GM23338 (cell line): Measurements from ENCODE around the gene AGRN. TPM values are rescaled to one million over a fixed set of nuclear protein-coding genes. Genes with fewer than 3 reads are reported as not detected.
A peak's percentile ranks its signal among the peaks of the same experiment; 100 is the strongest.

Source experiments
- ATAC-seq: fragments of 200-7000 bp; cut with Tn5 transposase; 3 replicates; pipeline ENCODE4 v1.9.1; 2020
- DNase-seq: peaks from one replicate; pipeline ENCODE4 v3.0.0-alpha.2; 2015; ENCODE audit warnings: low spot score
- H2AFZ ChIP-seq: fragments of 200-600 bp; sonication (generic); 2 replicates; pipeline ENCODE4 v1.8.0; 2016; ENCODE audit warnings: antibody characterized with exemption, mild to moderate bottlenecking, moderate library complexity
- H3F3A ChIP-seq: fragments of 200-600 bp; sonication (generic); replicated peaks from 2 replicates; pipeline ENCODE4 v1.8.0; 2017; ENCODE audit warnings: antibody characterized with exemption, mixed run types, low read depth
- H3K27ac ChIP-seq: fragments of 200-600 bp; sonication (generic); 2 replicates; pipeline ENCODE4 v1.6.1; 2016; ENCODE audit warnings: low read depth
- H3K27me3 ChIP-seq: fragments of 200-600 bp; sonication (generic); 2 replicates; pipeline ENCODE4 v1.8.0; 2016; ENCODE audit warnings: mild to moderate bottlenecking, mixed run types, moderate library complexity; ENCODE audit not compliant: insufficient read depth
- H3K36me3 ChIP-seq: fragments of 200-600 bp; sonication (generic); 2 replicates; pipeline ENCODE4 v1.8.0; 2016; ENCODE audit warnings: mild to moderate bottlenecking; ENCODE audit not compliant: insufficient read depth
- H3K4me1 ChIP-seq: fragments of 200-600 bp; sonication (generic); 2 replicates; pipeline ENCODE4 v1.8.0; 2016; ENCODE audit warnings: mild to moderate bottlenecking, moderate library complexity; ENCODE audit not compliant: insufficient read depth
- H3K4me2 ChIP-seq: fragments of 200-600 bp; sonication (generic); 2 replicates; pipeline ENCODE4 v1.7.1; 2017; ENCODE audit warnings: mixed run types
- H3K4me3 ChIP-seq: fragments of 200-600 bp; sonication (generic); 2 replicates; pipeline ENCODE4 v1.6.1; 2016; ENCODE audit warnings: mixed run types
- H3K79me2 ChIP-seq: fragments of 200-600 bp; sonication (generic); replicated peaks from 2 replicates; pipeline ENCODE4 v1.8.0; 2017; ENCODE audit warnings: mild to moderate bottlenecking; ENCODE audit not compliant: insufficient read depth
- H3K9me2 ChIP-seq: fragments of 200-600 bp; sonication (generic); 2 replicates; pipeline ENCODE4 v1.8.0; 2017; ENCODE audit not compliant: insufficient read depth
- H4K20me1 ChIP-seq: fragments of 200-600 bp; sonication (generic); replicated peaks from 2 replicates; pipeline ENCODE4 v1.8.0; 2017; ENCODE audit warnings: mild to moderate bottlenecking; ENCODE audit not compliant: insufficient read depth
- H3K27ac Mint-ChIP-seq: 2 replicates; pipeline ENCODE4 v1.8.0; 2020; ENCODE audit warnings: inconsistent platforms, mild to moderate bottlenecking, moderate library complexity, mixed read lengths
- H3K27me3 Mint-ChIP-seq: 3 replicates; pipeline ENCODE4 v1.8.0; 2022; ENCODE audit warnings: low read depth, mild to moderate bottlenecking, moderate library complexity, mixed read lengths, inconsistent platforms; ENCODE audit not compliant: insufficient read depth, poor library complexity
- H3K36me3 Mint-ChIP-seq: 3 replicates; pipeline ENCODE4 v1.8.0; 2021; ENCODE audit warnings: low read depth, mild to moderate bottlenecking, inconsistent platforms, moderate library complexity, mixed read lengths
- H3K4me1 Mint-ChIP-seq: 3 replicates; pipeline ENCODE4 v1.8.0; 2020; ENCODE audit warnings: mild to moderate bottlenecking, inconsistent platforms, mixed read lengths
- H3K4me3 Mint-ChIP-seq: 3 replicates; pipeline ENCODE4 v1.8.0; 2021; ENCODE audit warnings: moderate library complexity, mild to moderate bottlenecking, inconsistent platforms, mixed read lengths
- H3K9me3 Mint-ChIP-seq: 3 replicates; pipeline ENCODE4 v1.8.0; 2020; ENCODE audit warnings: moderate library complexity, mild to moderate bottlenecking, inconsistent platforms, mixed read lengths
- CREB1 ChIP-seq: fragments of 250-450 bp; sonication (Bioruptor Pico); IDR thresholded peaks from 2 replicates; pipeline ENCODE4 v1.5.0; 2020; ENCODE audit warnings: low read depth, mild to moderate bottlenecking, moderate library complexity
- CTCF ChIP-seq, 2 experiments: fragments of 200-600 bp in 1 of 2; sonication (generic) in 1 of 2; conservative IDR thresholded peaks; 2 replicates each; pipeline versions ENCODE4 v1.5.1 to v1.6.1; 2016 to 2017; ENCODE audit warnings: antibody characterized with exemption in 2 of 2, low read depth in 2 of 2, mild to moderate bottlenecking in 2 of 2, moderate library complexity in 1 of 2
- ETS1 ChIP-seq: IDR thresholded peaks from 2 replicates; pipeline ENCODE4 v1.6.1; 2016; ENCODE audit warnings: antibody characterized with exemption
- EZH2 ChIP-seq: fragments of 200-600 bp; sonication (generic); IDR thresholded peaks from one replicate; pipeline ENCODE4 v1.8.0; 2017; ENCODE audit warnings: antibody characterized with exemption, mild to moderate bottlenecking, low read depth; ENCODE audit not compliant: unreplicated experiment
- EZH2phosphoT487 ChIP-seq: fragments of 200-600 bp; sonication (generic); IDR thresholded peaks from one replicate; pipeline ENCODE4 v1.8.1; 2018; ENCODE audit warnings: antibody characterized with exemption; ENCODE audit not compliant: unreplicated experiment
- JUNB ChIP-seq: IDR thresholded peaks from one replicate; pipeline ENCODE4 v1.6.1; 2016; ENCODE audit warnings: antibody characterized with exemption; ENCODE audit not compliant: unreplicated experiment
- NANOG ChIP-seq: IDR thresholded peaks from 2 replicates; pipeline ENCODE4 v1.6.1; 2016; ENCODE audit warnings: antibody characterized with exemption, borderline replicate concordance
- POLR2AphosphoS5 ChIP-seq: IDR thresholded peaks from 2 replicates; pipeline ENCODE4 v1.6.1; 2016; ENCODE audit warnings: antibody characterized with exemption, low read depth
- REST ChIP-seq: IDR thresholded peaks from one replicate; pipeline ENCODE4 v1.6.1; 2018; ENCODE audit warnings: antibody characterized with exemption; ENCODE audit not compliant: unreplicated experiment
- ZNF114 ChIP-seq: fragments of 250-450 bp; sonication (Bioruptor Pico); IDR thresholded peaks from 2 replicates; pipeline ENCODE4 v1.5.0; 2020; ENCODE audit warnings: mild to moderate bottlenecking, moderate library complexity
- ZNF331 ChIP-seq: fragments of 250-450 bp; sonication (Bioruptor Pico); IDR thresholded peaks from 2 replicates; pipeline ENCODE4 v1.5.0; 2020; ENCODE audit warnings: low read depth, mild to moderate bottlenecking, moderate library complexity
- ZNF462 ChIP-seq: fragments of 250-450 bp; sonication (Bioruptor Pico); IDR thresholded peaks from 2 replicates; pipeline ENCODE4 v1.5.0; 2020; ENCODE audit warnings: mild to moderate bottlenecking, moderate library complexity
- polyA plus RNA-seq: library from polyadenylated mRNA; unstranded; fragments of >200 nt; fragmentation: Nextera tagmentation; extraction: Ambion mirVana; gene quantifications from 2 replicates; pipeline ENCODE4 v1.2.1, GENCODE V29; 2016
- total RNA-seq: library from RNA; depleted of rRNA; stranded (reverse); fragments of >200 nt; shearing (Covaris generic); gene quantifications from 2 replicates; pipeline ENCODE4 v1.2.3, GENCODE V29; 2014

AGRN gene
- total and polyA plus RNA-seq, 2 experiments from 2014 or later, result 12.3 to 185 TPM

GRCh38 chr1:1023700-1024099 is 3.8 kb downstream of the AGRN start:
- peak overlapping the region; percentile 14; the same call in 1 of the 3 replicates for H3K4me3 Mint-ChIP-seq
- H3K79me2 ChIP-seq, result 0 out of 2 replicates have a peak, but pooled peaks cover 5% of the 10 kb centered on the region
- peak; percentile 33 for DNase-seq

More at GRCh38 chr1:1023700-1024099, 3.8 kb downstream of the AGRN start:
- Histone ChIP-seq H3K9me2 (no peaks in the 10 kb centered on the region), H3K27me3 (no peaks in the 10 kb centered on the region; the same call in 1 of the 2 replicates), H4K20me1 (peaks cover 4% of the 10 kb centered on the region; the same call in 1 of the 2 replicates), H3K4me1 (peaks cover 47% of the 10 kb centered on the region), H3K27ac (no peak overlapping the region), H2AFZ (no peak overlapping the region), H3K4me3 (no peak overlapping the region), H3K4me2 (peak overlapping the region; percentile 71; the same call in 1 of the 2 replicates), H3F3A (no peaks in the 10 kb centered on the region), H3K36me3 (no peaks in the 10 kb centered on the region)
- H3K4me1 Mint-ChIP-seq, result peaks cover 34% of the 10 kb centered on the region
- no peaks in the 10 kb centered on the region for H3K9me3 Mint-ChIP-seq
- no peak overlapping the region for H3K27ac Mint-ChIP-seq
- peak; percentile 8; the same call in 2 of the 3 replicates for ATAC-seq
- H3K36me3 Mint-ChIP-seq, result peaks cover 20% of the 10 kb centered on the region
- peaks cover 19% of the 10 kb centered on the region for H3K27me3 Mint-ChIP-seq
- no peak for TF ChIP-seq EZH2
- TF ChIP-seq JUNB, result no peak
- TF ChIP-seq ZNF114, result no peak
- no peak for TF ChIP-seq ETS1
- TF ChIP-seq CTCF (conservative IDR thresholded peaks at IDR 0.05; ENCODE audit: low read depth in 2 of 2), result no peak
- no peak for TF ChIP-seq REST
- TF ChIP-seq EZH2phosphoT487, result no peak
- no peak for TF ChIP-seq CREB1 (CRISPR knock-in tag)
- no peak for TF ChIP-seq ZNF462 (CRISPR knock-in tag)
- TF ChIP-seq ZNF331, result no peak
- no peak for TF ChIP-seq POLR2AphosphoS5
- no peak for TF ChIP-seq NANOG
